Right hindlimb (tissue), 1 donor: ENCODE results near the gene COG4.
"Not testable (repeated sequence)": the region's sequence is repeated elsewhere in the genome, so short reads cannot be mapped to it uniquely, and the experiment has no call there.

ENCODE experiments used
- DNase-seq: peaks from one replicate; pipeline ENCODE4 v3.0.0-alpha.2; 2018

The COG4 gene

DNA sequence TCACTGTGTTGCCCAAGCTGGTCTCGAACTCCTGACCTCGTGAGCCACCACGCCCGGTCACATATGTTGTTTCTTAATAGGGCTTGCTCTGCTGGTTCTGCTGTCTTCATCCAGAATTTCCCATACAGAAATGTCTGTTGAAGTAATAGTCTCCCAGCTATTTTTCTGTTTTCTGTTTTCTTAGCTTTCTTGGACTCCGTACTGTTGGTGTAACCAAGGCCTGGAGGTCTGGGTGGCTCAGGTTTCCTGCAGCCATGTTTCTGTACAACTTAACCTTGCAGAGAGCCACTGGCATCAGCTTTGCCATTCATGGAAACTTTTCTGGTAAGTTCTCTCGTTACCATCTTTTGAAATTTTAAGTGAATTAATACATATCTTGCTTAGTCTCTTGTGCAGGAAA, 3.0 kb upstream of the COG4 start:
- no peak for DNase-seq

DNA sequence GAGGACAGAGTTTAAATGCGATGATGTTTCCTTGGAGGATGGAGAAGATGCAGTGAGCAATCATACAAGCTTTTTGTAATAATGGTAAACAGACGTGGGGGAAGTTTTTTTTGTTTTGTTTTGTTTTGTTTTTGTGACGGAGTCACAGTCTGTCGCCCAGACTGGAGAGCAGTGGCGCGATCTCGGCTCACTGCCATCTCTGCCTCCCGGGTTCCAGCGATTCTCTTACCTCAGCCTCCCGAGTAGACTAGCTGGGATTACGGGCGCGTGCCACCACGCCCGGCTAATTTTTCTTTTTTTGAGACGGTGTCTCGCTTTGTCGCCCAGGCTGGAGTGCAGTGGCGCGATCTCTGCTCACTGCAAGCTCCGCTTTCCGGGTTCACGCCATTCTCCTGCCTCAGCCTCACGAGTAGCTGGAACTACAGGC, 1.1 kb upstream of the COG4 start:
- DNase-seq: not testable (repeated sequence)

DNA sequence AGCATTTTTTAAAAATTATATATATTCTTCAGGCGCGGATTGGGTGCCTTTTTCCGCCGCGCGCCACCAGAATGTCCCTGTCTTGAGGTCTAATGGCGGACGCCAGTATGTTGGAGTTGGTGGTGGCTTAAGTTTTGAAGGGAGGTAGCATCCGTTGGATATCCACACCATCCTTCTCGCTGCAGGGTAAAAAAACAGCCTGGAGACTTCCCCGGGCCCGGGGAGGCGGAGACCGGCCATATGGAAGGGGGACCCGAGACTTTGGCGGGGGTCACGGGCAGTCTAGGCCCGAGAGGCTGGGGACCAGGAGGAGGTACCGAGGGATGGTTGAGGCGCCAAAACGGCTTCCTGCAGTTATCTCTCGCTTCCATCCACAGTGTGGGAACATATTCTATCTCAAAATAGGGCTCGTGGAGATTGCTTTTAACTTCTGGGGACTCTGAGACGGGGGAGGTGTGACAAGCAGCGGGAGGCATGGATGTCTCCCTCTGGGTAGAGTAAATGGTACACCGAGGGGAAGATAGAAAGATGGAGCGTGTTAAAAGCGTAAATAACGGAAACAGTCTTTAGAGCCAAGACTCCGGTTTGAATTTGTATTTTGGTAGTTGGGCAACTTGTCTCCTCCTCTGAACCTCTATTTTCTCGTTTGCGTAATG, 517 bp upstream of the COG4 start, which contains the start of gene SF3B3:
SF3B3 (plus strand) TSS at position 74 of the 656 bp plus-strand sequence. CDS start 2,841 bp downstream, outside the sequence.
- peak; percentile 83 for DNase-seq

DNA sequence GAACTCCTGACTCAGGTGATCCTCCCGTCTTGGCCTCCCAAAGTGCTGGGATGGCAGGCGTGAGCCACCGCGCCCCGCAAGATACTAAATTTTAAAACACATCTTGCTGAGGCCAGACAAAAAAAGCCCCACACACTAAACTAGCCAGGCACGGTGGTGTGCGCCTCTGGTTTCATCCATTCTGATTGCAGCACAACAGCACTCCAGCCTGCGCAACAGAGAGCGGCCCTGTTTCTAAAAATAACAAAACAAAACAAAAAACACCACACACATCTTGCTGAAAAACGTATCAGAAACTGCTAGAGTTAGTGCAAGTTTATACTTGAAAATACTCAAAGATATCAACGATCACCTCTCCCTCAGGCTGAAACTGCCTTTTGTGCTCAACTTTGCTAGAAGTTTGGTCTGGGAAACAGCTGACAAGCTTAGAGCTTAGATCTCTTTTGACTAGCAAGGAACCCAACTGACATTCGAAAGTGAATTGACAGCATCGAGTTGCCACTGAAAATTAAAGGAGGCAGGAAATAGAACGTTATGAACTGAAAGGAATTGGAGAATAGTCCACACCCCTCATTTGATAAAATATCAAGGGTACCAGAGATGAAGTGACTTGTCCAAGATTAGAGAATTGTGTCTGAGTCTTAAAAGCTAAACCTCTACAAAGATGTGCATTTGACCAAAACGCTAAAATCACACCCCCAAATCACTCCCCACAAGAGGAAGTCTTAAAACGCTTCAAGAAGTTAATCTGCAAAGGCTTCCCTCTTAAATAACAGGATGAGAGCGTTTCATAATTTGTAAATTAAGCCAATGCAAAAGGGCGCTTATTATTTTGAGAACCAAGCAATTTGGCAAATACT, 908 bp downstream of the COG4 start:
- no peak for DNase-seq

DNA sequence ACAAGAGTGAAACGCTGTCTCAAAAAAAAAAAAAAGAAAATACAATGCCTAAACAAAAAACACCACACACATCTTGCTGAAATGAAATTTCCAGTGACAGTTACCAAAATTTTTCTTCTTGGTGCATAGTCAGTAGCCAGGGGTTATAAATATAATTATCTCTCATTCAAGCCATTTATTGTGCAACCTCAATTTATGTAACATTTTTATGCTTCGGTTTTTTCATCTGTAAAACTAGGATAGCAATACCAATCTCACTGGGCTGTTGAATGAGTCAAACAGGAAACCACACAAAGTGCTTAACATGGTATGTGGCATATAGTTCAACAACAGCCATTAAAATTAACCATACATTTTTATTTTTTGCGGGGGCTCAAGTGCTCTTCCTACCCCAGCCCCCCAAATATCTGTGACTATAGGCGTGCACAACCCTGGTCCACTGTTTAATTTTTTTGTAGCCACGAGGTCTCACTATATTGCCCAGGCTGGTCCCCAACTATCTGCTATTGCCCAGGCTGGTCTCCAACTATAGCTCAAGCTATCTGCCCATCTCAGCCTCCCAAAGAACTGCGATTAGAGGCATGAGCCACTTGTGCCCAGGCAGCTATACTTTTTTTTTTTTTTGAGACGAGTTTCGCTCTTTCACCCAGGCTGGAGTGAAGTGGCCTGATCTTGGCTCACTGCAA, 2.6 kb downstream of the COG4 start:
- DNase-seq: no peak

DNA sequence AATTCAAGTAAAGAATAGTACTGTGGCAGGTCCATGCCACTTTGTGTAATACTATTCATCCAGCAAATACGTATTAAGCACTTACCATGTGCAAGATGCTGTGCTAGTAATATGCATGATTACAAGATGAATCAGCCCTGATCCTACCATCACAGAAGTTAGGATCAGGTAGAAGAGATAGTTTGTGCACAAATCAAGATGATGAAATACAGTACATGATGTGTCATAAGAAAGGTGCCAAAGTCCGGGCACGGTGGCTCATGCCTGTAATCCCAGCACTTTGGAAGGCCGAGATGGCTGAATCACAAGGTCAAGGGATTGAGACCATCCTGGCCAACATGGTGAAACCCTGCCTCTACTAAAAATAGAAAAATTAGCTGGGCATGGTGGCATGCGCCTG, 10.9 kb downstream of the COG4 start:
- no peak for DNase-seq

DNA sequence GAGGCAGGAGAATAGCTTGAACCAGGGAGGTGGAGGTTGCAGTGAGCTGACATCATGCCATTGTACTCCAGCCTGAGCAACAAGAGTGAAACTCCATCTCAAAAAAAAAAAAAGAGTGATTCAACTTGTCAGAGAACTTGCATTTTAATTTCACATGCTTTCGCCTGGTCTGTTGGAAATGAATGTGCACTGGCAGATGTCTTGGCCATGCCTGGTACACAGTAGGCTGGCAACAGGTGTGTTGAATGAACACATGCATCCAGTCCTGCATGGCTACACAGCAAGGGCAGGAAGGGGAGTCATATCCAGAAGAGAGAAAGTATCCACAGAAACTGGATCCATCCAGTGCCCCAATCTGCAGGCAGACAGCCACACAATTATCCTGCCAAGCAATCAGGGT, 11.5 kb downstream of the COG4 start:
- DNase-seq: no peak

DNA sequence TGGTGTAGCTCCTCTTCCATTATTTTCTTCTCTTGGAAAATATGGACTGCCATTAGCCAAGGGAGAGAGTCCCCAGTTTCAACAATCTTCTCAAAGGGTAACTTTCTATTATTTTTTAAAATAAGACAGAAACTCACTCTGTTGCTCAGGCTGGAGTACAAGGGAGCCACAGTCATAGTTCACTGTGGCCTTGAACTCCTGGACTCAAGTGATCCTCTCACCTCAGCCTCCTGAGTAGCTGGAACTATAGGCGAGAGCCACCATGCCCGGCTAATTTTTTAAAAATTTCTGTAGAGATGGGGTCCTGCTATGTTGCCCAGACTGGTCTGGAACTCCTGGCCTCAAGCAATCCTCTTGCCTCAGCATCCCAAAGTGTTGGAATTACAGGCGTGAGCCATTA, 13.1 kb downstream of the COG4 start:
- DNase-seq: no peak

DNA sequence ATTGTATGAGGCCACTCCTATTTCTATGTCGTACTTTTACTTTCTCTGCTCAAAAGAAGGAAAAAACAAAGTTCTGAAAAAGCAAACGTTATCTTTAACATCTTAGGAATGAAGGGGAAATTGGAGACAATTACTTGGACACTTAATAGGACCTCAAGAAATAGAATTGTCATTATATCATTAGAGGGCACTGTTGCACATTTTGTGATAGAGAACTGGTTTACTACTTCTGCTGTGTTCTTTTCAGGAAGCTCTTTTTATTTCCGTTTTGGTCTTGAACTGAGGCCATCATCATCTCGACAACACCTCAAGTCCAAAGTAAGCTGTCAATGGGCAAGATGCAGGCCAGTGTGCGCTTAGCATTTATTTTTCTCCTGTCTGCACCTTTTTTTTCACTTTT, 14.6 kb downstream of the COG4 start:
- no peak for DNase-seq

DNA sequence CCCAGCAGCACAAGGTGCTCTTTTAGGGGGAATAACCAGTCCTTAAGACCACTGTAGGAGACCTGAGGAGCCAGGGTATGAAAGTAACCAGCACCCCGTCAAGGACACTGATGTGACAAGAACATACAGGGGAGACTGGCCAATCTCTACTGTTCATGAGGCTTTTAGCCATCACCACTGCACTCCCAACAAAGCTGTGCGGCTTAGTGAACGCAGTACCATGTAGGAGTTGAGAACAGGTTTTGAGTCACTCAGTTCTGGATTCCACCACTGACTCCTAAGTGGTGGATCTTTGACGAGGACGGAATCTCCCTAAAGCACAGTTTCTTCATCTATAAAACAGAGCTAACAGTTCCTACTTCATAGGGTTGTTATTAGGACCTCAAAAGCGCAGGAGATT, 26.8 kb downstream of the COG4 start:
- no peak for DNase-seq

DNA sequence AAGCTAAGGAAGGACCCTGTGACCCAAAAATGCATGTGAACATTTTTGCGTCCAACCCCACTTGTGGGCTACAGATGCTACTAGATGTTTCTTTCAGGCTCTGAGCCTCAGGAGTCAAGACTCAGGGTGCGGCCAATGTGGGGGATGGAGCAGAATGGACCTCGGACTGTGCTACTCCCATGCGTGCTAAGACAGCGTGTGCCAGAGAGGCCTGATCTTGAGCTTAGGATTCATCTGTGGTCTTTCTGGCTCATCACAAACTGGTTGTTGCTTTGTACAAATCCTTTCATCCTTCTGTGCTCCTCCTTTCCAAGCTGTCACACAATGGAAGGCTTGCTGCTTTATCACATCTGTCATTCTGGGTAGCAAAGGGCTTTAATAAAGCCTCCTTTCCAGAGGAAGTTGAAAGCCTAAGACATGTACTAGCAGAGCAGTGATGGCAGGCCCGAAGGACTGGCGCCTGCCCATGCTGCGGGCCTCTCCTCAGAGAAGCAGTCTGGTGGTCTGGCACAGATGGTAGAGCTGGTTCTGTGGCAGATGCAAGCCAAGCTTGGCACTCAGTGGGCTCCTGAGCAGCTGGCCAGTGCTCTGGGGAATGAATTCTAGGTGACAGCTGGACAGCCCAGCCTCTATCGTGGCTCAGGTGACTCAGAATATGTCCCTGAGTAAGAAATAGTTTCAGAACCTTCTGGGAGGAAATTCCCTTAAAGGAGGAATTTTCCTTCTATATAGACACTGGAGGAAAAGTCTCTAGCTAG, 27.8 kb downstream of the COG4 start:
- DNase-seq: no peak

DNA sequence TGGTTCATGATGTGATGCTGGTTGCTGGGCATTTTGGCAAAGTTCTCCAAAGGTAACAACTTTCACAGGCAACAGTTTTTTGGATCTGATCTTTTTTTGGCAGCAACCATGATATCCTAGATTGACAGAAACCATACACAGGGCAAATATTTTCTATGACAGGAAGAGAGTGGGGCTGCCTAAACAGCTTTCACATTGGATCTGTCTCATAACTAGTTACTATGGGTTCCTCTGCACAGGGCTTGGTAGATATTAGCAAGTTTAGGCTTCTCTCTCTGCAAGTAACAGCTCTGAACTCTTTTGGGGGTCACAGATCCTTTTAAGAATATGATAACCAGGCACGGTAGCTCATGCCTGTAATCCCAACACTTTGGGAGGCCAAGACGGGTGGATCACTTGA, 28.6 kb downstream of the COG4 start:
- no peak for DNase-seq

DNA sequence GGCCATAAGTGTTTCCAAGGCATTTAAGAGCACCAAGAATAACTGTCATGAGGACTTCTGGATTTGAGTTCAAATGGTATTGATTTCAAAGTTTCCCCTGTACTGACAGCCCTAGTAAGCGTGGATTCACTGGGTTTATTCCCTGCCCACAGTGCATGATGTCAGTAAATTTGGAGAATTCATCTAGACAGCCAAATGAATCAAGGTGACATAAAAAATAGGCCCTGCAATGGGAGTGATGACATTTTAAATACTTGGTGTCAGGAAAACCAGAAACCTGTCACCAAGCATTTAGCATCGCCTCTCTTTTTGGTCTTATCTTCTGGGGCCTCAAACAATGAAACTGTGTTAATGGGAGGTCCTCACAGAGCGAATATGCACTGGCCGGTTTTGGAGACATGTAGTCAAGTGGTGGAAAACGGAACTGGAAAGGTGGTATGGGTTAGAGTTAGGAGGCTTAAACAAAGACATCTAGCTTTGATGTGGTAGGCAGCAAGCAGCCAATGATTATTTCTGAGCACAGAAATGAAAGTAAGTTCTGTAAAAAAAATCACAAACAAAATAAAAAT, 29.1 kb downstream of the COG4 start:
- DNase-seq: no peak

DNA sequence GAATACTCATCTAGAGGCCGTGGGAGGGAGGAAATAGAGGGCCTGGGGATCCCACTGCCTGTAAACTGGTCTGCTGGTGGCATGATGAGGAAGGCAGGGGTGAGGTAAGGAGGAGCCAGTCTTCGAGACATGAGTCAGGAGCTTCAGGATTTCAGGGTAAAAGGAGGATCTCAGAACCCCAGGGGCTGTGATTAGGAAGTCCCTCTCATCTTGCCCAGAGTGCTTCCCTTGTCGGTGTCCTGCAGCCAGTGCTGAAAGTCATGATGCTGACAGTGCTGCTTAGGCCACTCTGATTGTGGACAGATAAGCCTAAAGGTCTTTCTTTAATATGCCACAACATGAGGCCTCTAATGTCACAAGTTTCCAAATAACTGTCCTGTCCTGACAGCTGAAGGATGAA, 29.6 kb downstream of the COG4 start:
- no peak for DNase-seq

DNA sequence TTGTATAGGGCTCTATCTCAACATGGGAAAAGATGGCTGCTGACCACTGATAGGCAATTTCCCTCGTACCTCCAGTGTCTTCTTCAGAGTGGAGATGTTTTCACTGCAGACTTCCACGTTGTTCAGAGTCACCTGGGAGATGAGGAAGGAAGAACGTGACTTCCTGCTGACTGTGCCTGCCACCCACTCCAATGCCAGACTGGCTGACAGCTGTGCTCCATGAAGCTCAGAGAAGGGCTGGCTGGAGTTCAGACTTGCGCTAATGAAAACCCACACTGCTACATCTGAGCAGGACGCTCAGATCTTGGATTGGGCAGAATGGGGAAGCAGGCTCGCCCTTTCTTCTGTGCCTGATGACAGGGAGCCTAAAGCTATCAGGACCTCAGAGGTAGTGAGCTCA, 33.1 kb downstream of the COG4 start:
- DNase-seq: no peak

DNA sequence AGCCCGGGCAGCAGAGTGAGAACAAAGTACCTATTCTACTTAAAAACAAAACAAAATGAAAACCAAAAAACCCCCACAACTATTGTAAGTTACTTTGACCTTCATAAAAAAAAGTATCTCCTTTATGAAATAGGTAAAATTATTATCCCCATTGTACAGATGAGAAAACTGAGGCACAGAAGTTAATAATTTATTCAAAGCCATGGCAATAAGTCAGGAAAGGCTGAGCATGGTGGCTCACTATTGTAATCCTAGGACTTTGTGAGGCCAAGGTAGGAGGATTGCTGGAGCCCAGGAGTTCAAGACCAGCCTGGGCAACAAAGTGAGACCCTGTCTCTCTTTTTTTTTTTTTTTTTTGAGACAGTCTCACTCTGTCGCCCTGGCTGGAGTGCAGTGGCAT, 38.5 kb downstream of the COG4 start:
- DNase-seq: no peak

DNA sequence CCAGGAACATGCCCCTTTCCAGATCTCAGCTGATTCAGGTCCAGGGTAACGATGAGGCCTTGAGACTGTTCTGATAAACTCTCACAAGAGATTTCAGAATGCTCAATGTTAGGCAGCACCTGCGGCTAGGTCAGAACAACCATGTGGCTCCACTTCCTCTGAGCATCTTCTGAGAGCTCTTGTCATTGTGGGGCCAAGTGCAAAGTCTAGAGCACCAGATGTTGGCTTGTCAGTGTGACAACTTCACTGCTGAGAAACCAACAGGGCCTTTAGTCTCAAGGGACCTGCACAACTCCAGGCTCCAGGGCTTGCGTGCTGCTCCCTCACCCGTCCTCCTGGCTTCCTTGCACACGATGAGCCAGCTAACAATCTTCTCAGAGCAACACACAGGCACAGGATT, 39.9 kb downstream of the COG4 start:
- DNase-seq: no peak

DNA sequence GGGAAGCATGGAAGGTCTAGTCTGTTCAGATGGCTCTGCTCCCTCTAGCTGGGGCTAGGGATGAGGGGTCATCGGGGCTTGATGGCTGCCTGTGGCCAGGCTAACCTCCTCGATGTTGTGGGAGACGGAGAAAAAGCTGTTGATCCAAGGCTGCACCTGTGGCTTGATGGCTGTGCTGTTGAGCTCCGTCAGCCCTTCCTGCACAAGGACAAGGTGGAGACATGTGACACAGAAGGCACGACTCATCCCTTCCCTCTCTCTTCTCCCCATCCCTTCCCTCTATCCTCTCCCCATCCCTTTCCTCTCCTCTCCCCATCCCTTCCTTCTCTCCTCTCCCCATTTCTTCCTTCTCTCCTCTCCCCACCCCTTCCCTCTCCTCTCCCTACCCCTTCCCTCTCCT, 40.7 kb downstream of the COG4 start:
- DNase-seq: no peak

DNA sequence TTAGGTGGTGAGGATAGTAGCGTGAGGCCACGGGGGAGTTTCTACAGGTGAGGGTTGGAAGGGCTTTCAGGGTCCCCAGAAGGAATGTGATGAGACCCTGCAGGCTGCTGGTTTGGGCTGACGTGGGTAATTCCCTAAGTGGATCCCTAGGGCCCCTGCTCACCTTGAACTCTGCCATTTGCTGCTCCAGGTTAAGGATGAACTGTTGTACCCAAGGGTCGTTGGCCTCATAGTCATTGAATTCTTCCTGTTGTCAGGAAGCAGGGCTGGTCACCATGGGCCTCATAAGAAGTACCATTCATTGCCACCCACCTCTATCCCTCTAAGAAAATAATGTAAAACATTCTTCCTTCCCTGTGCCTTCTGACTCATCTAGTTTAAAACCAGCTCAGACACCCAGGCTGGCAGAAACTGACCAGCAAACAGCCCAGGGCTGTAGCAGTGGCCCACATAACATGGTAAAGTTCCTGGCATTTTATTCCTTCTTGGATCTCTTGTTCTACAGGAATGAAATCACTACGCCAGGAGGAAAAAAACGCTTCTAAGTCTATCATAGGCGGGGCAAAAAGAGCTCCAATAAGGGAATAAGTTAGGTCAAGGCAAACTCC, 41.3 kb downstream of the COG4 start:
- DNase-seq: no peak

DNA sequence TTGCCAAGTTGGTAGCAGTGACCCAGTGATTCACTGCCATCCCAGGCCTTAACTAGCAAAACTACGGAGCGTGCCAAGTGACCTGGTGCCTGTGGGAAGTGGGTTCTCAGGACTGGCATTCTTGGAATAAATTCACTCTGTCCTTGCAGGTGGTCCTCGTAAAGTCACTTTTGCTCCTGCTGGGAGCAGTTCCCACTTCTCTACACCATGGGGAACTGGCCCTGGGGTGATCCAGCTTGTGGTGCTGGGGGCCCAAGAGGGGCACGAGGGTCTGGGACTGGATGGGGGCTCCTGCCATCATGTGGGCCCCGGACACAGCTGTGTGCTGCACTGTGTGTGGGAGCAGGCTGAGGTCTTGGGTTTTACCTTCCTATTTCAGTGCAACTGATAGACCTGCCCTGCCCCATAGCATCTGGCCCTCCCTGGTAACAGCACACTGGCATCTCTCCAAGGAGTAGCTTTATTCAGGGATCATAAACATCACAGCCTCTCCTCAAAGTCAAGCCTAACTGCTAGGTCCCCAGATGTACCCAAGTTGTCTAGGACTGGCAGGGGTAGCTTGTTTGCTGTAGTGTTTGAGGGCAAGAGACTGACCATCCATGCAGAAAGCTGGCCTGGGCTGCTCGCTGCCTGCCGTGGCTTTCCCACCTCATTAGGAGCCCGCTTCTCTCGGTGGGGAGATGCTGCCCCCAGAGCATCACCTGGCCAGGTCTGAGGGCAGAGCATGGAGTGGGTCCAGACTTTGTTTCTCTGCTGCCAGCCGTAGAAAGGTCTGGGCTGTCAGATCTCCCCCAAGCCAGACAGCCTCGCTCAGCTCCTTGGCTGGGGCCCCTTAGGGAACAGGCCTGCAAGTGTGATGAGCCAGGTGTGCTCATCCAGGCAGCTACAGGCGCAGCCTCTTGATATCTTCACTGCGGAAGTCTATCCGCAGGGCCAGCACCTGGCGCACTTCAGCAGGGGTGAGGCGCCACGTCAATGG, 42.9 kb downstream of the COG4 start:
- no peak for DNase-seq

DNA sequence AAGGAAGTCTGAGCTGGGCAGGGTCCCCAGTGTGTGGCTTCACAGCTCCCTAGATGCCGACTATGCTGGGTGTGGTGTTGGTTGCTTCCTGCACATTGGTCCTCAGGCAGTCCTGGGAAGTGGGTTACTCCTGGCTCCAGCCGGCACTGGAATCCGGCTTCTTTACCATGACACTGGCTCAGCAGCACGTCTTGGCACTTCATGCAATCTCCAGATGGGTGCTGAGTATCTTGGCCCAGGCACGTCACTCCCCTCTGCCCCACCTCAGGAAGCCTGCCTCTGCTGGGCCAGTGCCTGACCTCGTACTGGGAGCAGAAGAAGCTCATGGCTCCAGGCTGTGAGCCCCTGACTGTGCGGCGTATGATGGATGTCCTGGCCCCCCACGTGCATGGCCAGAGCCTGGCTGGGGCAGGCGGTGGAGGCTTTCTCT, 44.4 kb downstream of the COG4 start:
- DNase-seq: no peak
